ENCODE measurements around the gene STMN1. TPM values are rescaled to one million over a fixed set of nuclear protein-coding genes. Genes with fewer than 3 reads are reported as not detected.
A peak's percentile ranks its signal among the peaks of the same experiment; 100 is the strongest.

The STMN1 gene
- total RNA-seq, 1 experiment from 2014 or later = 349 TPM

GRCh38 chr1:25891606-25892005, 14.6 kb downstream of the STMN1 start:
- TF ChIP-seq EZH2 (IDR thresholded peaks at IDR 0.05; ENCODE audit: low read depth) = no peak
- no peak for TF ChIP-seq CTCF (conservative IDR thresholded peaks at IDR 0.05)
- no peak overlapping the region; the same call in 1 of the 2 replicates for H2AFZ ChIP-seq
- no peaks in the 10 kb centered on the region for H3K79me2 ChIP-seq (ENCODE audit: low read depth)
- H4K20me1 ChIP-seq (ENCODE audit: insufficient read depth) = no peaks in the 10 kb centered on the region
- H3K27ac ChIP-seq = peak overlapping the region; percentile 96
- peak overlapping the region; percentile 76 for H3K4me2 ChIP-seq
- H3K4me3 ChIP-seq = no peak overlapping the region
- CTCF ChIA-PET = interaction anchor here (0.5 to 1.0 kb wide), 3 partner anchors 16 to 532 kb away, joined by 8 to 13 read pairs (median 13); partner anchors contain the start of genes PAFAH2 and PAQR7
- intact Hi-C loops (cut with micrococcal nuclease; ENCODE audit: unreplicated experiment) = loop anchor here (1.0 to 10.0 kb wide), 4 partner anchors 12 to 273 kb away; partner anchors contain the start of genes C1orf232 and ZNF593
- DNase-seq = no peak
- peaks cover 61% of the 10 kb centered on the region for H3K4me1 ChIP-seq (replicated peaks; ENCODE audit: insufficient read depth)
- H3K9me2 ChIP-seq (ENCODE audit: insufficient read depth) = no peaks in the 10 kb centered on the region
- H3K9me3 ChIP-seq (ENCODE audit: insufficient read depth, low read depth) = no peaks in the 10 kb centered on the region
- no peaks in the 10 kb centered on the region for H3K27me3 ChIP-seq (ENCODE audit: insufficient read depth, low read depth)
- POLR2A ChIA-PET (ENCODE audit: unreplicated experiment) = interaction anchor here (0.6 to 0.7 kb wide), 2 partner anchors 38 to 139 kb away, joined by 3 to 21 read pairs; no protein-coding TSS in a partner anchor
- H3F3A ChIP-seq (ENCODE audit: insufficient read depth, low read depth) = peaks cover 56% of the 10 kb centered on the region
- no peaks in the 10 kb centered on the region for H3K36me3 ChIP-seq (ENCODE audit: low read depth)
- TSS peak; percentile 22 for BruUV-seq (replicated peaks)

- BruUV-seq (replicated peaks) = TSS peak; percentile 54
- no peak overlapping the region for H2AFZ ChIP-seq
- peaks cover 61% of the 10 kb centered on the region for H3K4me1 ChIP-seq (replicated peaks; ENCODE audit: insufficient read depth)
- H3K79me2 ChIP-seq (ENCODE audit: low read depth) = no peaks in the 10 kb centered on the region
- peak overlapping the region; percentile 96 for H3K27ac ChIP-seq
- CTCF ChIA-PET = interaction anchor here (0.7 to 1.0 kb wide), 3 partner anchors 15 to 146 kb away, joined by 3 to 4 read pairs (median 3); partner anchors contain the start of gene MTFR1L
- DNase-seq = peak; percentile 91 to 97
- peak overlapping the region; percentile 47 for H3K4me3 ChIP-seq
- intact Hi-C loops (cut with micrococcal nuclease; ENCODE audit: unreplicated experiment) = loop anchor here (1.0 to 10.0 kb wide), 3 partner anchors 15 to 274 kb away; partner anchors contain the start of genes C1orf232, PAQR7 and ZNF593
- H3K9me2 ChIP-seq (ENCODE audit: insufficient read depth) = no peaks in the 10 kb centered on the region
- peaks cover 56% of the 10 kb centered on the region for H3F3A ChIP-seq (ENCODE audit: insufficient read depth, low read depth)
- no peaks in the 10 kb centered on the region for H4K20me1 ChIP-seq (ENCODE audit: insufficient read depth)
- no peaks in the 10 kb centered on the region for H3K27me3 ChIP-seq (ENCODE audit: insufficient read depth, low read depth)
- H3K36me3 ChIP-seq (ENCODE audit: low read depth) = no peaks in the 10 kb centered on the region
- TF ChIP-seq CTCF (conservative IDR thresholded peaks at IDR 0.05) (no peak), EZH2 (IDR thresholded peaks at IDR 0.05; ENCODE audit: low read depth) (no peak)
- POLR2A ChIA-PET (ENCODE audit: unreplicated experiment) = interaction anchor here (0.7 to 1.4 kb wide), 3 partner anchors 12 to 107 kb away, joined by 3 to 13 read pairs (median 12); partner anchors contain the start of genes PAFAH2 and PAQR7
- peak overlapping the region; percentile 79 for H3K4me2 ChIP-seq
- no peaks in the 10 kb centered on the region for H3K9me3 ChIP-seq (ENCODE audit: insufficient read depth, low read depth)
Measured at GRCh38 chr1:25890239-25891034, 15.8 kb downstream of the STMN1 start.

- intact Hi-C loops (cut with micrococcal nuclease; ENCODE audit: unreplicated experiment) = no loop called here
- BruUV-seq (replicated peaks) = no TSS peak
- H3K36me3 ChIP-seq (ENCODE audit: low read depth) = no peaks in the 10 kb centered on the region
- TF ChIP-seq CTCF (conservative IDR thresholded peaks at IDR 0.05) (peak; percentile 42; the same call in 1 of the 2 replicates), EZH2 (IDR thresholded peaks at IDR 0.05; ENCODE audit: low read depth) (no peak)
- peaks cover 61% of the 10 kb centered on the region for H3K4me1 ChIP-seq (replicated peaks; ENCODE audit: insufficient read depth)
- H3K9me3 ChIP-seq (ENCODE audit: insufficient read depth, low read depth) = no peaks in the 10 kb centered on the region
- no peaks in the 10 kb centered on the region for H3K27me3 ChIP-seq (ENCODE audit: insufficient read depth, low read depth)
- no peaks in the 10 kb centered on the region for H4K20me1 ChIP-seq (ENCODE audit: insufficient read depth)
- H2AFZ ChIP-seq = no peak overlapping the region
- no peak for DNase-seq
- peak overlapping the region; percentile 79 for H3K4me2 ChIP-seq
- no peaks in the 10 kb centered on the region for H3K9me2 ChIP-seq (ENCODE audit: insufficient read depth)
- peak overlapping the region; percentile 96 for H3K27ac ChIP-seq
- H3K79me2 ChIP-seq (ENCODE audit: low read depth) = no peaks in the 10 kb centered on the region
- POLR2A ChIA-PET (ENCODE audit: unreplicated experiment) = interaction anchor here (1.0 to 1.4 kb wide), 2 partner anchors 11 to 14 kb away, joined by 12 to 13 read pairs; partner anchors contain the start of gene PAQR7
- CTCF ChIA-PET = interaction anchor here (1.0 kb wide), 1 partner anchor 15 kb away, joined by 4 read pairs; no protein-coding TSS in a partner anchor
- no peak overlapping the region for H3K4me3 ChIP-seq
- H3F3A ChIP-seq (ENCODE audit: insufficient read depth, low read depth) = peaks cover 56% of the 10 kb centered on the region
Measured at GRCh38 chr1:25889470-25889869, 16.7 kb downstream of the STMN1 start.
